ENCODE measurements around the gene TMEM185B.

DNA sequence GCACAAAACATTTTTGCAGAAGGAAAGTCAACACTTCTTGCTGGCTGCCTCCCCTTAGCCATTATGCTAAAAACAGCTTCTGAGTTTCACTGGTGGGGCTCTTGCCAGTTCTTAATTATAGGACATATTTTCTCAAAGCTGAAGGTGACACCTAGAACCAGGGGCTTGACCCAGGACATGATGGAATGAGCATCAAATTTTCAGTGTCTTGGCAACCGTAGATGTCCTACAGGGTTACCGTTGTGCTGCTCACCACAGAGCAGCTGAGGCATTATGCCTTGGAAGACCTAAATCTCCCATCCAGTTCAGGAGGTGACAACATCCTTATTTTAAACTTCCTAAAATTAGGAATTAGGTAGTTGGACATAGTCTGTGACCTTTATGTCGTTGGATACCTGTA, 46.7 kb downstream of the TMEM185B start:
- TF ChIP-seq POLR2A (IDR thresholded peaks at IDR 0.05; ENCODE audit: low read depth, low read length) (no peak), POLR2AphosphoS5 (IDR thresholded peaks at IDR 0.05; ENCODE audit: low read depth, low read length) (no peak), TAF1 (IDR thresholded peaks at IDR 0.05; ENCODE audit: borderline replicate concordance, low read depth, low read length) (no peak)
